ENCODE data around the gene CLDN7.

DNA sequence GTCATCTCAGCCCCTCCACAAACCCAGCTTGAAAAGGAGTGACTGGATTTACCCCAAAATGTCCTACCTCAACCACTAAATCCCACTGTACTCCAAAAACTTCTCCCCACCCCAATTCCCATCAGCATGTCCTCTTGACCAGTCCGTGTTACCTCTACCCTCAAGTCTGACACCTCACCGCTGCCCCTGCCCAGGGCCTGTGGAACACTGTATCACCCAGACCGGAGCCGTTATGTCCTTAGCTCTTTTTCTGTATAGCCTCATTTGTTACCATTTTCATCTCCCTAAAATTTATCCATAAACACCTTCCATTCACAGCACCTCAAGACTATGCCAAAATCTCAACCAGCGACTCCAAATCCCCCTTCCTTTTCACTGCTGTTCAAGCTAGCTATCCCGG, 25.5 kb downstream of the CLDN7 start:
- TF ChIP-seq, protein P1, sequence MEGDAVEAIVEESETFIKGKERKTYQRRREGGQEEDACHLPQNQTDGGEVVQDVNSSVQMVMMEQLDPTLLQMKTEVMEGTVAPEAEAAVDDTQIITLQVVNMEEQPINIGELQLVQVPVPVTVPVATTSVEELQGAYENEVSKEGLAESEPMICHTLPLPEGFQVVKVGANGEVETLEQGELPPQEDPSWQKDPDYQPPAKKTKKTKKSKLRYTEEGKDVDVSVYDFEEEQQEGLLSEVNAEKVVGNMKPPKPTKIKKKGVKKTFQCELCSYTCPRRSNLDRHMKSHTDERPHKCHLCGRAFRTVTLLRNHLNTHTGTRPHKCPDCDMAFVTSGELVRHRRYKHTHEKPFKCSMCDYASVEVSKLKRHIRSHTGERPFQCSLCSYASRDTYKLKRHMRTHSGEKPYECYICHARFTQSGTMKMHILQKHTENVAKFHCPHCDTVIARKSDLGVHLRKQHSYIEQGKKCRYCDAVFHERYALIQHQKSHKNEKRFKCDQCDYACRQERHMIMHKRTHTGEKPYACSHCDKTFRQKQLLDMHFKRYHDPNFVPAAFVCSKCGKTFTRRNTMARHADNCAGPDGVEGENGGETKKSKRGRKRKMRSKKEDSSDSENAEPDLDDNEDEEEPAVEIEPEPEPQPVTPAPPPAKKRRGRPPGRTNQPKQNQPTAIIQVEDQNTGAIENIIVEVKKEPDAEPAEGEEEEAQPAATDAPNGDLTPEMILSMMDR (IDR thresholded peaks at IDR 0.05; ENCODE audit: low read depth, low read length, missing input control) = no peak
- TF ChIP-seq, protein P2, sequence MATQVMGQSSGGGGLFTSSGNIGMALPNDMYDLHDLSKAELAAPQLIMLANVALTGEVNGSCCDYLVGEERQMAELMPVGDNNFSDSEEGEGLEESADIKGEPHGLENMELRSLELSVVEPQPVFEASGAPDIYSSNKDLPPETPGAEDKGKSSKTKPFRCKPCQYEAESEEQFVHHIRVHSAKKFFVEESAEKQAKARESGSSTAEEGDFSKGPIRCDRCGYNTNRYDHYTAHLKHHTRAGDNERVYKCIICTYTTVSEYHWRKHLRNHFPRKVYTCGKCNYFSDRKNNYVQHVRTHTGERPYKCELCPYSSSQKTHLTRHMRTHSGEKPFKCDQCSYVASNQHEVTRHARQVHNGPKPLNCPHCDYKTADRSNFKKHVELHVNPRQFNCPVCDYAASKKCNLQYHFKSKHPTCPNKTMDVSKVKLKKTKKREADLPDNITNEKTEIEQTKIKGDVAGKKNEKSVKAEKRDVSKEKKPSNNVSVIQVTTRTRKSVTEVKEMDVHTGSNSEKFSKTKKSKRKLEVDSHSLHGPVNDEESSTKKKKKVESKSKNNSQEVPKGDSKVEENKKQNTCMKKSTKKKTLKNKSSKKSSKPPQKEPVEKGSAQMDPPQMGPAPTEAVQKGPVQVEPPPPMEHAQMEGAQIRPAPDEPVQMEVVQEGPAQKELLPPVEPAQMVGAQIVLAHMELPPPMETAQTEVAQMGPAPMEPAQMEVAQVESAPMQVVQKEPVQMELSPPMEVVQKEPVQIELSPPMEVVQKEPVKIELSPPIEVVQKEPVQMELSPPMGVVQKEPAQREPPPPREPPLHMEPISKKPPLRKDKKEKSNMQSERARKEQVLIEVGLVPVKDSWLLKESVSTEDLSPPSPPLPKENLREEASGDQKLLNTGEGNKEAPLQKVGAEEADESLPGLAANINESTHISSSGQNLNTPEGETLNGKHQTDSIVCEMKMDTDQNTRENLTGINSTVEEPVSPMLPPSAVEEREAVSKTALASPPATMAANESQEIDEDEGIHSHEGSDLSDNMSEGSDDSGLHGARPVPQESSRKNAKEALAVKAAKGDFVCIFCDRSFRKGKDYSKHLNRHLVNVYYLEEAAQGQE (IDR thresholded peaks at IDR 0.05) = no peak
- TF ChIP-seq FOXA1 (IDR thresholded peaks at IDR 0.05) (no peak), YY1 (IDR thresholded peaks at IDR 0.05) (no peak), GABPA (IDR thresholded peaks at IDR 0.05 in 1 of 2, conservative IDR thresholded peaks at IDR 0.05 in 1 of 2) (no peak), TAF1 (conservative IDR thresholded peaks at IDR 0.05) (no peak), SP1 (IDR thresholded peaks at IDR 0.05) (no peak)
- TF ChIP-seq, protein P3, sequence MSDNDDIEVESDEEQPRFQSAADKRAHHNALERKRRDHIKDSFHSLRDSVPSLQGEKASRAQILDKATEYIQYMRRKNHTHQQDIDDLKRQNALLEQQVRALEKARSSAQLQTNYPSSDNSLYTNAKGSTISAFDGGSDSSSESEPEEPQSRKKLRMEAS (IDR thresholded peaks at IDR 0.05) = no peak
- TF ChIP-seq, protein P4, sequence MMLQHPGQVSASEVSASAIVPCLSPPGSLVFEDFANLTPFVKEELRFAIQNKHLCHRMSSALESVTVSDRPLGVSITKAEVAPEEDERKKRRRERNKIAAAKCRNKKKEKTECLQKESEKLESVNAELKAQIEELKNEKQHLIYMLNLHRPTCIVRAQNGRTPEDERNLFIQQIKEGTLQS (IDR thresholded peaks at IDR 0.05) = no peak
- TF ChIP-seq, protein P5, sequence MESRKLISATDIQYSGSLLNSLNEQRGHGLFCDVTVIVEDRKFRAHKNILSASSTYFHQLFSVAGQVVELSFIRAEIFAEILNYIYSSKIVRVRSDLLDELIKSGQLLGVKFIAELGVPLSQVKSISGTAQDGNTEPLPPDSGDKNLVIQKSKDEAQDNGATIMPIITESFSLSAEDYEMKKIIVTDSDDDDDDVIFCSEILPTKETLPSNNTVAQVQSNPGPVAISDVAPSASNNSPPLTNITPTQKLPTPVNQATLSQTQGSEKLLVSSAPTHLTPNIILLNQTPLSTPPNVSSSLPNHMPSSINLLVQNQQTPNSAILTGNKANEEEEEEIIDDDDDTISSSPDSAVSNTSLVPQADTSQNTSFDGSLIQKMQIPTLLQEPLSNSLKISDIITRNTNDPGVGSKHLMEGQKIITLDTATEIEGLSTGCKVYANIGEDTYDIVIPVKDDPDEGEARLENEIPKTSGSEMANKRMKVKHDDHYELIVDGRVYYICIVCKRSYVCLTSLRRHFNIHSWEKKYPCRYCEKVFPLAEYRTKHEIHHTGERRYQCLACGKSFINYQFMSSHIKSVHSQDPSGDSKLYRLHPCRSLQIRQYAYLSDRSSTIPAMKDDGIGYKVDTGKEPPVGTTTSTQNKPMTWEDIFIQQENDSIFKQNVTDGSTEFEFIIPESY (IDR thresholded peaks at IDR 0.05) = no peak

Measured in liver (tissue), 3 donors.